ENCODE results near the gene VPS13D.

DNA sequence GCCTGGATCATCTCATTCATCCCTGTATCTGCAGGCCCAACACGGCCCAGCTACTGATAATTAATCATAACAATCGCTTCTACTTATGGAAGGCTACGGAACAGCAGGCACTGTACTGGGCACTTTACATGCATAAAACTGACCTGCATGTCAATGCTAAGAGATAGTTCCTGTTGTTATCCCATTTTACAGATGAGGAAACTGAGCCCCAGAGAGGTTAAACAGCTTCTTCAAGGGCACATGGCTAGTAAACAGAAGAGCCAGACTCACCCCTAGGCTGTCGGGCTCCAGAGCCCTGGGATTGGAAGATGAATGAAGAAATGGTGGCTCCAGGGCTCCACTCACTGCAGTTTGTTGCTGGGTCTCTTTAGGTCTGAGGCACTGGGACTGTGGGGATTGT is 27.3 kb upstream of the VPS13D start:
- TF ChIP-seq EGR1 (IDR thresholded peaks at IDR 0.05; ENCODE audit: low read depth in 2 of 2) (no peak), RAD21 (IDR thresholded peaks at IDR 0.05) (no peak), GABPA (IDR thresholded peaks at IDR 0.05 in 1 of 2, conservative IDR thresholded peaks at IDR 0.05 in 1 of 2) (no peak), TAF1 (conservative IDR thresholded peaks at IDR 0.05) (no peak), YY1 (IDR thresholded peaks at IDR 0.05) (no peak), RXRA (IDR thresholded peaks at IDR 0.05) (no peak), SP1 (IDR thresholded peaks at IDR 0.05) (no peak)
- TF ChIP-seq, protein P1, sequence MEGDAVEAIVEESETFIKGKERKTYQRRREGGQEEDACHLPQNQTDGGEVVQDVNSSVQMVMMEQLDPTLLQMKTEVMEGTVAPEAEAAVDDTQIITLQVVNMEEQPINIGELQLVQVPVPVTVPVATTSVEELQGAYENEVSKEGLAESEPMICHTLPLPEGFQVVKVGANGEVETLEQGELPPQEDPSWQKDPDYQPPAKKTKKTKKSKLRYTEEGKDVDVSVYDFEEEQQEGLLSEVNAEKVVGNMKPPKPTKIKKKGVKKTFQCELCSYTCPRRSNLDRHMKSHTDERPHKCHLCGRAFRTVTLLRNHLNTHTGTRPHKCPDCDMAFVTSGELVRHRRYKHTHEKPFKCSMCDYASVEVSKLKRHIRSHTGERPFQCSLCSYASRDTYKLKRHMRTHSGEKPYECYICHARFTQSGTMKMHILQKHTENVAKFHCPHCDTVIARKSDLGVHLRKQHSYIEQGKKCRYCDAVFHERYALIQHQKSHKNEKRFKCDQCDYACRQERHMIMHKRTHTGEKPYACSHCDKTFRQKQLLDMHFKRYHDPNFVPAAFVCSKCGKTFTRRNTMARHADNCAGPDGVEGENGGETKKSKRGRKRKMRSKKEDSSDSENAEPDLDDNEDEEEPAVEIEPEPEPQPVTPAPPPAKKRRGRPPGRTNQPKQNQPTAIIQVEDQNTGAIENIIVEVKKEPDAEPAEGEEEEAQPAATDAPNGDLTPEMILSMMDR (IDR thresholded peaks at IDR 0.05; ENCODE audit: low read depth, low read length, missing input control): no peak
- TF ChIP-seq, protein P2, sequence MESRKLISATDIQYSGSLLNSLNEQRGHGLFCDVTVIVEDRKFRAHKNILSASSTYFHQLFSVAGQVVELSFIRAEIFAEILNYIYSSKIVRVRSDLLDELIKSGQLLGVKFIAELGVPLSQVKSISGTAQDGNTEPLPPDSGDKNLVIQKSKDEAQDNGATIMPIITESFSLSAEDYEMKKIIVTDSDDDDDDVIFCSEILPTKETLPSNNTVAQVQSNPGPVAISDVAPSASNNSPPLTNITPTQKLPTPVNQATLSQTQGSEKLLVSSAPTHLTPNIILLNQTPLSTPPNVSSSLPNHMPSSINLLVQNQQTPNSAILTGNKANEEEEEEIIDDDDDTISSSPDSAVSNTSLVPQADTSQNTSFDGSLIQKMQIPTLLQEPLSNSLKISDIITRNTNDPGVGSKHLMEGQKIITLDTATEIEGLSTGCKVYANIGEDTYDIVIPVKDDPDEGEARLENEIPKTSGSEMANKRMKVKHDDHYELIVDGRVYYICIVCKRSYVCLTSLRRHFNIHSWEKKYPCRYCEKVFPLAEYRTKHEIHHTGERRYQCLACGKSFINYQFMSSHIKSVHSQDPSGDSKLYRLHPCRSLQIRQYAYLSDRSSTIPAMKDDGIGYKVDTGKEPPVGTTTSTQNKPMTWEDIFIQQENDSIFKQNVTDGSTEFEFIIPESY (IDR thresholded peaks at IDR 0.05): no peak
- TF ChIP-seq, protein P3, sequence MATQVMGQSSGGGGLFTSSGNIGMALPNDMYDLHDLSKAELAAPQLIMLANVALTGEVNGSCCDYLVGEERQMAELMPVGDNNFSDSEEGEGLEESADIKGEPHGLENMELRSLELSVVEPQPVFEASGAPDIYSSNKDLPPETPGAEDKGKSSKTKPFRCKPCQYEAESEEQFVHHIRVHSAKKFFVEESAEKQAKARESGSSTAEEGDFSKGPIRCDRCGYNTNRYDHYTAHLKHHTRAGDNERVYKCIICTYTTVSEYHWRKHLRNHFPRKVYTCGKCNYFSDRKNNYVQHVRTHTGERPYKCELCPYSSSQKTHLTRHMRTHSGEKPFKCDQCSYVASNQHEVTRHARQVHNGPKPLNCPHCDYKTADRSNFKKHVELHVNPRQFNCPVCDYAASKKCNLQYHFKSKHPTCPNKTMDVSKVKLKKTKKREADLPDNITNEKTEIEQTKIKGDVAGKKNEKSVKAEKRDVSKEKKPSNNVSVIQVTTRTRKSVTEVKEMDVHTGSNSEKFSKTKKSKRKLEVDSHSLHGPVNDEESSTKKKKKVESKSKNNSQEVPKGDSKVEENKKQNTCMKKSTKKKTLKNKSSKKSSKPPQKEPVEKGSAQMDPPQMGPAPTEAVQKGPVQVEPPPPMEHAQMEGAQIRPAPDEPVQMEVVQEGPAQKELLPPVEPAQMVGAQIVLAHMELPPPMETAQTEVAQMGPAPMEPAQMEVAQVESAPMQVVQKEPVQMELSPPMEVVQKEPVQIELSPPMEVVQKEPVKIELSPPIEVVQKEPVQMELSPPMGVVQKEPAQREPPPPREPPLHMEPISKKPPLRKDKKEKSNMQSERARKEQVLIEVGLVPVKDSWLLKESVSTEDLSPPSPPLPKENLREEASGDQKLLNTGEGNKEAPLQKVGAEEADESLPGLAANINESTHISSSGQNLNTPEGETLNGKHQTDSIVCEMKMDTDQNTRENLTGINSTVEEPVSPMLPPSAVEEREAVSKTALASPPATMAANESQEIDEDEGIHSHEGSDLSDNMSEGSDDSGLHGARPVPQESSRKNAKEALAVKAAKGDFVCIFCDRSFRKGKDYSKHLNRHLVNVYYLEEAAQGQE (IDR thresholded peaks at IDR 0.05): no peak
- TF ChIP-seq, protein P4, sequence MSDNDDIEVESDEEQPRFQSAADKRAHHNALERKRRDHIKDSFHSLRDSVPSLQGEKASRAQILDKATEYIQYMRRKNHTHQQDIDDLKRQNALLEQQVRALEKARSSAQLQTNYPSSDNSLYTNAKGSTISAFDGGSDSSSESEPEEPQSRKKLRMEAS (IDR thresholded peaks at IDR 0.05): no peak

All from liver (tissue), 3 donors.